Osteoblast (primary cell): ENCODE results near the gene DLST. TPM values are rescaled to one million over a fixed set of nuclear protein-coding genes. Genes with fewer than 3 reads are reported as not detected.
A peak's percentile ranks its signal among the peaks of the same experiment; 100 is the strongest.

Experiments
- DNase-seq: peaks from one replicate; pipeline ENCODE4 v3.0.0; 2011; ENCODE audit warnings: low spot score, mixed read lengths; ENCODE audit not compliant: insufficient read length; ENCODE audit errors: missing footprints
- H2AFZ ChIP-seq: 2 replicates; pipeline ENCODE4 v1.6.0; 2011; ENCODE audit warnings: mild to moderate bottlenecking, low read length
- H3K27ac ChIP-seq: 2 replicates; pipeline ENCODE4 v1.5.1; 2011; ENCODE audit warnings: mild to moderate bottlenecking, low read depth, low read length, moderate library complexity
- H3K27me3 ChIP-seq: 2 replicates; pipeline ENCODE4 v1.6.0; 2012; ENCODE audit warnings: mild to moderate bottlenecking, control low read depth, inconsistent platforms, low read length, moderate library complexity; ENCODE audit not compliant: insufficient read depth
- H3K36me3 ChIP-seq: 2 replicates; pipeline ENCODE4 v1.5.1; 2011; ENCODE audit warnings: mild to moderate bottlenecking, low read length, control low read depth, moderate library complexity; ENCODE audit not compliant: insufficient read depth
- H3K4me1 ChIP-seq: 2 replicates; pipeline ENCODE4 v1.5.1; 2011; ENCODE audit warnings: mild to moderate bottlenecking, low read length, control low read depth, moderate library complexity; ENCODE audit not compliant: insufficient read depth
- H3K4me2 ChIP-seq: 2 replicates; pipeline ENCODE4 v1.6.0; 2011; ENCODE audit warnings: mild to moderate bottlenecking, low read length; ENCODE audit not compliant: insufficient read depth
- H3K4me3 ChIP-seq: fragments of 200-600 bp; sonication (generic); 3 replicates; pipeline ENCODE4 v1.5.1; 2012; ENCODE audit warnings: mild to moderate bottlenecking, low read length, inconsistent platforms; ENCODE audit not compliant: insufficient read depth
- H3K79me2 ChIP-seq: 2 replicates; pipeline ENCODE4 v1.6.0; 2012; ENCODE audit warnings: mild to moderate bottlenecking, low read length, control low read depth, inconsistent platforms; ENCODE audit not compliant: insufficient read depth
- H3K9me3 ChIP-seq: 2 replicates; pipeline ENCODE4 v1.5.1; 2011; ENCODE audit warnings: low read depth, low read length, control low read depth
- H4K20me1 ChIP-seq: 2 replicates; pipeline ENCODE4 v1.6.0; 2012; ENCODE audit warnings: mild to moderate bottlenecking, low read length, control low read depth; ENCODE audit not compliant: insufficient read depth
- total RNA-seq: library from RNA; depleted of rRNA; stranded (reverse); fragments of >200 nt; gene quantifications from 2 replicates; pipeline ENCODE4 v1.2.3, GENCODE V29; 2012
- TF ChIP-seq, protein P1 (sequence below): IDR thresholded peaks from 2 replicates; pipeline ENCODE4 v1.5.1; 2011; ENCODE audit warnings: mild to moderate bottlenecking, low read depth, low read length, moderate library complexity; ENCODE audit errors: extremely low read depth

Gene DLST
- total RNA-seq, 1 donor, result 69.8 TPM

GRCh38 chr14:74942181-74942580, 60.5 kb downstream of the DLST start:
- Histone ChIP-seq H3K27ac (no peak overlapping the region), H3K36me3 (peaks cover 2% of the 10 kb centered on the region), H3K4me3 (no peak overlapping the region), H3K4me1 (peaks cover 30% of the 10 kb centered on the region), H3K4me2 (no peak overlapping the region), H3K79me2 (no peaks in the 10 kb centered on the region), H2AFZ (peak overlapping the region; percentile 63), H3K9me3 (no peaks in the 10 kb centered on the region), H4K20me1 (no peaks in the 10 kb centered on the region), H3K27me3 (no peaks in the 10 kb centered on the region)
- DNase-seq, result no peak
- TF ChIP-seq, protein P1, sequence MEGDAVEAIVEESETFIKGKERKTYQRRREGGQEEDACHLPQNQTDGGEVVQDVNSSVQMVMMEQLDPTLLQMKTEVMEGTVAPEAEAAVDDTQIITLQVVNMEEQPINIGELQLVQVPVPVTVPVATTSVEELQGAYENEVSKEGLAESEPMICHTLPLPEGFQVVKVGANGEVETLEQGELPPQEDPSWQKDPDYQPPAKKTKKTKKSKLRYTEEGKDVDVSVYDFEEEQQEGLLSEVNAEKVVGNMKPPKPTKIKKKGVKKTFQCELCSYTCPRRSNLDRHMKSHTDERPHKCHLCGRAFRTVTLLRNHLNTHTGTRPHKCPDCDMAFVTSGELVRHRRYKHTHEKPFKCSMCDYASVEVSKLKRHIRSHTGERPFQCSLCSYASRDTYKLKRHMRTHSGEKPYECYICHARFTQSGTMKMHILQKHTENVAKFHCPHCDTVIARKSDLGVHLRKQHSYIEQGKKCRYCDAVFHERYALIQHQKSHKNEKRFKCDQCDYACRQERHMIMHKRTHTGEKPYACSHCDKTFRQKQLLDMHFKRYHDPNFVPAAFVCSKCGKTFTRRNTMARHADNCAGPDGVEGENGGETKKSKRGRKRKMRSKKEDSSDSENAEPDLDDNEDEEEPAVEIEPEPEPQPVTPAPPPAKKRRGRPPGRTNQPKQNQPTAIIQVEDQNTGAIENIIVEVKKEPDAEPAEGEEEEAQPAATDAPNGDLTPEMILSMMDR, result no peak

DNA sequence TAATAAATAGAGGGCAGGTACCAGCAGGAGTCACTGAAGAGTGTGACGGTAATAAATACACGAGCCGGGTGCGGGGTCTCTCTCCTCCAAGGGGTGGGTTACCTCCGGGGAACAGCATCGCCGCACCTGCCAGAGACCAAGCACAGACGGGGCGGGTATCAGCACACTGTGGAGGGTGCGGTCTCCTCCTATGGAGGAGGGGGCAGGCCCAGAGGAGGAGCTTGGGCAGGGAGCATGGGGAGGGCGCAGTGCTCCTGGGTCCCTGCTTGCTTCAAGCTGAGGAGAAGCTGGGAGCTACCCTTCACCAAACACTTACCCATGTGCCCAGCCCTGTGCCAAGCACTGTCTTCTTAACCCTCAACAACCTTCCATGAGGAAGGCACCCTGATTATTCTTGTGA, 60.9 kb downstream of the DLST start:
- no peaks in the 10 kb centered on the region for H3K79me2 ChIP-seq
- H3K9me3 ChIP-seq, result no peaks in the 10 kb centered on the region
- H3K36me3 ChIP-seq, result peaks cover 2% of the 10 kb centered on the region
- H3K4me1 ChIP-seq, result peaks cover 30% of the 10 kb centered on the region
- no peak overlapping the region for H3K4me3 ChIP-seq
- no peak overlapping the region for H3K4me2 ChIP-seq
- no peaks in the 10 kb centered on the region for H4K20me1 ChIP-seq
- H3K27me3 ChIP-seq, result no peaks in the 10 kb centered on the region
- TF ChIP-seq, protein P1, result no peak
- no peak overlapping the region for H2AFZ ChIP-seq
- no peak overlapping the region for H3K27ac ChIP-seq
- DNase-seq, result peak; percentile 21

DNA sequence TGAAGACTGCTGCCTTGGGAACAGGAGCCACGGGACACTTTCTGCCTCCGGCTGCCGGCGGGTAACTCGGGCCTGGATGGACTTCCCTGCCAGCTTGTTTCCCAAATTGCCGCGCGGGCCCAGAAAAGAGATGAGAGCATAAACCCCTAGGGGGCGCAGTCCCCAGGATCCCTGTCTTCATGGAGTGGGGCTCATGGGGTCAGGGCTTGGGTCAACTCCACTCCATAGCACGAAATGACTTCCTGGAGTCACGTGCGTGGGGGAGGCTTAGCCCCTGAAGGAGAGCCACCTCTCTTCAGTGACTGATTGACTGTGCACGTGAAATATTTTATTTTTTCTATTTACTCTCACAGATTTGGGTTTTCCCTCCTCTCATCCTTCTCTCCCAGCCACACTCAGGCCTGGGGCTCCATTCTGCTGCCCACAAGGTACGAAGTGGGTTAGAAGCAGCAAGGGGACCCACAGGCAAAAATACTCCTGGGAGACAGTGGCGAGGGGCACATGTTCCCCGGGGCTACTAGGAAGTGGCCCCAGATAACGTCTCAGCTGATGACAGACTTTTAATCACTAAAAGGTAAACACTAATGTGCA, 63.6 kb downstream of the DLST start:
- TF ChIP-seq, protein P1, result peak; percentile 59
- DNase-seq, result peak; percentile 90
- Histone ChIP-seq H3K36me3 (peaks cover 2% of the 10 kb centered on the region), H3K79me2 (no peaks in the 10 kb centered on the region), H2AFZ (no peak overlapping the region), H3K27me3 (no peaks in the 10 kb centered on the region), H3K4me3 (no peak overlapping the region), H3K4me2 (no peak overlapping the region), H4K20me1 (no peaks in the 10 kb centered on the region), H3K9me3 (no peaks in the 10 kb centered on the region), H3K4me1 (peaks cover 15% of the 10 kb centered on the region), H3K27ac (no peak overlapping the region)

DNA sequence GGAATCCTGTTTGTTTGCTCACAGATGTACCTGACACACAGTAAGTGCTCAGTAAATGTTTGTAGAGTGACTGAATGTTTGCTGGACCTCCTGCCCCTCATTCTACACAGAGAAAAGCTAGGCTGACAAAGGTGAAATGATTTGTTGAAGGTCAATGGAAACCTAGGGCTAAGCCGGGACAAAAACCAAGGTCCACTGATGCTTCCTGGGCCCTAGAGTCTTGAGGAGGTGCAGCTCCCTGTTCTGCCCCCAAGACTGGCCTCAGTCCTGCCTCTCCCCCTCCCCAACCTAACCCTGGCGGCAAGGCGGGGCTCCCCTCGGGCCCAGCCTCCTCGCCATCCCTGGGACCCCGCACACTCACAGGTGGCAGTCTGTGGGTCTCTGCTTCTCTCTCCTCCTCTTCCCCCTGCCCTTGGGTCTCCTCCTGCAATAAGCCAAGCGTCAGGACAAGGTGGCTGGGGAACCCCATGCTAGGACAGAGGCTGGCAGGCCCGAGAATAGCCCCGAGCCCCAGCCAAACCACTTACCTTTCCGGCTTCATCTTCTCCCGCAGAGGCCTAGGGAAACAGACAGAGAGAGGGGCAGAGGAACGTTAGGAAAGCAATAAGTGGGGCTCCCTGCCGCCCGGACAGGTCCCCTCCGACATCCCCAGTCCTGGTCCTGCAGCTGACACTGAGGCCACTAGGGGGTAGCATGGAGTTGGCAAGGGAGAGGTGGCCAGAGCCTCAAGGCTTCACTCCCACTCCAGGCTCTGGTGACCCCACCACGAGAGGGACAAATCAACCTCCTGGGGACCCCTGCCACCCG, 64.3 kb downstream of the DLST start:
- peaks cover 10% of the 10 kb centered on the region for H3K4me1 ChIP-seq
- H2AFZ ChIP-seq, result peak overlapping the region; percentile 13
- no peaks in the 10 kb centered on the region for H3K79me2 ChIP-seq
- TF ChIP-seq, protein P1, result peak; percentile 93
- H3K4me3 ChIP-seq, result no peak overlapping the region
- H3K9me3 ChIP-seq, result no peaks in the 10 kb centered on the region
- no peak overlapping the region for H3K27ac ChIP-seq
- peak; percentile 98 for DNase-seq
- no peak overlapping the region for H3K4me2 ChIP-seq
- peaks cover 2% of the 10 kb centered on the region for H3K36me3 ChIP-seq
- no peaks in the 10 kb centered on the region for H3K27me3 ChIP-seq
- no peaks in the 10 kb centered on the region for H4K20me1 ChIP-seq
